Fibroblast of skin of right biceps (primary cell): Measurements from ENCODE around the gene CDKL5.
"Not testable (repeated sequence)": the region's sequence is repeated elsewhere in the genome, so short reads cannot be mapped to it uniquely, and the experiment has no call there.

Source experiments
- DNase-seq: peaks from one replicate; pipeline ENCODE4 v3.0.0-alpha.2; 2013

The CDKL5 gene

GRCh38 chrX:18578546-18578945 is 153.1 kb downstream of the CDKL5 start:
- DNase-seq, result no peak

- DNase-seq, result no peak
Measured at GRCh38 chrX:18579495-18579894, 154.1 kb downstream of the CDKL5 start.

- DNase-seq, result peak; percentile 11
Measured at GRCh38 chrX:18582910-18583493, 157.6 kb downstream of the CDKL5 start.

- not testable (repeated sequence) for DNase-seq
Measured at GRCh38 chrX:18589292-18589691, 163.9 kb downstream of the CDKL5 start.

GRCh38 chrX:18591834-18592233 is 166.4 kb downstream of the CDKL5 start:
- DNase-seq, result no peak

GRCh38 chrX:18594079-18594478 is 168.7 kb downstream of the CDKL5 start:
- no peak for DNase-seq

- no peak for DNase-seq
Measured at GRCh38 chrX:18596096-18596495, 170.7 kb downstream of the CDKL5 start.

- DNase-seq, result peak; percentile 27
Measured at GRCh38 chrX:18598413-18598812, 173.0 kb downstream of the CDKL5 start.

GRCh38 chrX:18607966-18608365 is 182.6 kb downstream of the CDKL5 start:
- no peak for DNase-seq

- no peak for DNase-seq
Measured at GRCh38 chrX:18613930-18614639, 188.7 kb downstream of the CDKL5 start.

GRCh38 chrX:18616688-18617406 is 191.4 kb downstream of the CDKL5 start:
- no peak for DNase-seq

- peak; percentile 74 for DNase-seq
Measured at GRCh38 chrX:18617407-18617750, 192.0 kb downstream of the CDKL5 start.

GRCh38 chrX:18619288-18619687 is 193.9 kb downstream of the CDKL5 start:
- no peak for DNase-seq

GRCh38 chrX:18620349-18620748 is 194.9 kb downstream of the CDKL5 start:
- no peak for DNase-seq

- no peak for DNase-seq
Measured at GRCh38 chrX:18624599-18624998, 199.2 kb downstream of the CDKL5 start.

- DNase-seq, result no peak
Measured at GRCh38 chrX:18630934-18631333, 205.5 kb downstream of the CDKL5 start.

GRCh38 chrX:18638398-18638797 is 213.0 kb downstream of the CDKL5 start:
- DNase-seq, result no peak

- no peak for DNase-seq
Measured at GRCh38 chrX:18639280-18639679, 213.9 kb downstream of the CDKL5 start.

- peak; percentile 17 for DNase-seq
Measured at GRCh38 chrX:18640686-18641085, 215.3 kb downstream of the CDKL5 start.

GRCh38 chrX:18643243-18643642 is 217.8 kb downstream of the CDKL5 start:
- DNase-seq, result no peak

GRCh38 chrX:18643853-18644252 is 218.4 kb downstream of the CDKL5 start:
- DNase-seq, result no peak

GRCh38 chrX:18647621-18648020 is 222.2 kb downstream of the CDKL5 start:
- no peak for DNase-seq

- no peak for DNase-seq
Measured at GRCh38 chrX:18649498-18649951, 224.1 kb downstream of the CDKL5 start.

- DNase-seq, result no peak
Measured at GRCh38 chrX:18650662-18651061, 225.3 kb downstream of the CDKL5 start.
